HepG2 (cell line): ENCODE data around the gene DDX10. TPM values are rescaled to one million over a fixed set of nuclear protein-coding genes. Genes with fewer than 3 reads are reported as not detected.

Experiments used
- ATAC-seq: fragments of 200-7000 bp; cut with Tn5 transposase; 3 replicates; pipeline ENCODE4 v1.9.1; 2020; ENCODE audit warnings: mild to moderate bottlenecking, moderate library complexity
- BruUV-seq: library from RNA; stranded (reverse); fragments of 400-500 nt; replicated peaks from 2 replicates; lab custom pipeline; 2021; lab: Mats Ljungman, UMichigan
- CTCF ChIA-PET: fragments of 300-600 bp; formaldehyde crosslinking; extraction: SDS; loops from one replicate; lab custom pipeline; 2021; ENCODE audit warnings: low total read pairs, inconsistent platforms, low intra/inter-chr PET ratio; lab: Yijun Ruan, JAX
- POLR2A ChIA-PET: fragments of 350-600 bp; sonication (Branson Sonifier 250); formaldehyde crosslinking; loops from one replicate; lab custom pipeline; 2020; ENCODE audit warnings: antibody characterized with exemption, inconsistent platforms; lab: Yijun Ruan, JAX
- DNase-seq: peaks from one replicate; pipeline ENCODE4 v3.0.0-alpha.2; 2015; ENCODE audit warnings: low spot score
- FAIRE-seq: peaks from 3 replicates; lab custom pipeline; 2011; peaks lifted over from hg19 to GRCh38; lab: Jason Lieb, UNC
- H2AFZ ChIP-seq: one replicate; pipeline ENCODE4 v1.6.1; 2011; ENCODE audit warnings: low read length, inconsistent platforms
- H3K27ac ChIP-seq: fragments of 300-600 bp; 3 replicates; pipeline ENCODE4 v1.8.0; 2011; ENCODE audit warnings: mixed run types, mild to moderate bottlenecking, mixed read lengths, low read length, inconsistent platforms; ENCODE audit not compliant: insufficient read depth; ENCODE audit errors: extremely low read length
- H3K27me3 ChIP-seq, 2 experiments: fragments of 200-600 bp in 1 of 2; 2 replicates in 1 of 2; 3 replicates in 1 of 2; pipeline versions ENCODE4 v1.6.0 to v1.8.0; 2011; ENCODE audit warnings: low read length in 2 of 2, mild to moderate bottlenecking in 2 of 2, moderate library complexity in 2 of 2, inconsistent platforms in 1 of 2; ENCODE audit not compliant: insufficient read depth in 2 of 2, control insufficient read depth in 1 of 2
- H3K36me3 ChIP-seq, 2 experiments: fragments of 200-600 bp in 1 of 2; replicated peaks in 1 of 2; 2 replicates in 1 of 2; 3 replicates in 1 of 2; pipeline versions ENCODE4 v1.5.1 to v1.8.0; 2011; ENCODE audit warnings: low read length in 2 of 2, inconsistent platforms in 1 of 2; ENCODE audit not compliant: insufficient read depth in 2 of 2, control insufficient read depth in 1 of 2
- H3K4me1 ChIP-seq: 2 replicates; pipeline ENCODE4 v1.5.1; 2012; ENCODE audit warnings: low read length, inconsistent platforms; ENCODE audit not compliant: insufficient read depth
- H3K4me2 ChIP-seq: 2 replicates; pipeline ENCODE4 v1.6.0; 2011; ENCODE audit warnings: low read depth, low read length, inconsistent platforms
- H3K4me3 ChIP-seq, 3 experiments: fragments of 200-600 bp in 1 of 3; sonication (generic), shearing (Covaris generic) in 1 of 3; replicated peaks in 1 of 3; 2 replicates each; pipeline ENCODE4 v1.5.1; 2011 to 2016; ENCODE audit warnings: low read length in 3 of 3, inconsistent platforms in 2 of 3, low read depth in 2 of 3, mild to moderate bottlenecking in 2 of 3, control low read depth in 1 of 3, mixed read lengths in 1 of 3; ENCODE audit not compliant: insufficient read depth in 1 of 3
- H3K79me2 ChIP-seq: one replicate; pipeline ENCODE4 v1.6.1; 2011; ENCODE audit warnings: low read length, inconsistent platforms; ENCODE audit not compliant: insufficient read depth
- H3K9ac ChIP-seq: 2 replicates; pipeline ENCODE4 v1.6.0; 2011; ENCODE audit warnings: mild to moderate bottlenecking, low read depth, low read length, inconsistent platforms; ENCODE audit not compliant: insufficient read depth
- H3K9me3 ChIP-seq: 2 replicates; pipeline ENCODE4 v1.5.1; 2012; ENCODE audit warnings: mild to moderate bottlenecking, low read length
- H4K20me1 ChIP-seq: 2 replicates; pipeline ENCODE4 v1.6.0; 2011; ENCODE audit warnings: inconsistent platforms, mild to moderate bottlenecking, low read length, moderate library complexity; ENCODE audit not compliant: insufficient read depth
- HOXA5 ChIP-seq: sonication (generic); formaldehyde crosslinking; IDR thresholded peaks from 2 replicates; pipeline ENCODE4 v1.4.0; 2020; ENCODE audit warnings: missing genetic modification reagents
- MLX ChIP-seq: IDR thresholded peaks from 2 replicates; pipeline ENCODE4 v1.6.1; 2016
- MYPOP ChIP-seq: sonication (generic); formaldehyde crosslinking; IDR thresholded peaks from 2 replicates; pipeline ENCODE4 v1.8.1; 2023; ENCODE audit warnings: mild to moderate bottlenecking, moderate library complexity, missing genetic modification reagents
- NCOA5 ChIP-seq: sonication (generic); formaldehyde crosslinking; IDR thresholded peaks from 2 replicates; pipeline ENCODE4 v1.4.0; 2020; ENCODE audit warnings: missing genetic modification reagents
- NFKB2 ChIP-seq: sonication (generic); formaldehyde crosslinking; IDR thresholded peaks from 2 replicates; pipeline ENCODE4 v1.4.0; 2020; ENCODE audit warnings: missing genetic modification reagents, borderline replicate concordance
- NKX3-1 ChIP-seq: sonication (generic); formaldehyde crosslinking; IDR thresholded peaks from 2 replicates; pipeline ENCODE4 v1.5.0; 2020; ENCODE audit warnings: missing genetic modification reagents
- POLR2AphosphoS2 ChIP-seq: IDR thresholded peaks from 2 replicates; pipeline ENCODE4 v1.6.1; 2011; ENCODE audit warnings: low read depth, low read length, improper control_type of control experiment
- SATB2 ChIP-seq: sonication (generic); formaldehyde crosslinking; IDR thresholded peaks from 2 replicates; pipeline ENCODE4 v1.5.0; 2020; ENCODE audit warnings: missing genetic modification reagents
- TBX3 ChIP-seq: fragments of 450-650 bp; IDR thresholded peaks from 2 replicates; pipeline ENCODE4 v1.6.1; 2017; ENCODE audit warnings: antibody characterized with exemption, mild to moderate bottlenecking, inconsistent platforms, borderline replicate concordance
- TP53 ChIP-seq: sonication (generic); formaldehyde crosslinking; conservative IDR thresholded peaks from 2 replicates; pipeline ENCODE4 v1.4.0; 2020; ENCODE audit warnings: missing genetic modification reagents
- ZBTB43 ChIP-seq: sonication (generic); formaldehyde crosslinking; conservative IDR thresholded peaks from 2 replicates; pipeline ENCODE4 v1.4.0; 2020; ENCODE audit warnings: missing genetic modification reagents
- ZFP36L1 ChIP-seq: sonication (generic); formaldehyde crosslinking; IDR thresholded peaks from 2 replicates; pipeline ENCODE4 v1.8.0; 2022; ENCODE audit warnings: mild to moderate bottlenecking, missing genetic modification reagents, moderate library complexity
- ZNF337 ChIP-seq: sonication (generic); formaldehyde crosslinking; IDR thresholded peaks from 2 replicates; pipeline ENCODE4 v1.5.1; 2020; ENCODE audit warnings: missing genetic modification reagents, low read depth, mild to moderate bottlenecking, borderline replicate concordance
- ZNF383 ChIP-seq: sonication (generic); formaldehyde crosslinking; IDR thresholded peaks from 2 replicates; pipeline ENCODE4 v1.4.0; 2020; ENCODE audit warnings: missing genetic modification reagents, mild to moderate bottlenecking, borderline replicate concordance
- WGBS: methylation state at CpG from one replicate; pipeline ENCODE4 v1.1.6; 2017; ENCODE audit warnings: low lambda C conversion rate; 5-methylcytosine and 5-hydroxymethylcytosine counted together
- in situ Hi-C: cut with HindIII; loops from 2 replicates; pipeline ENCODE4 v1.10.0; 2017; ENCODE audit warnings: low pct_unique_long_range_greater_than_20kb; ENCODE audit not compliant: extremely low pct_ligation_motif_present
- intact Hi-C: fragments of 100-400 bp; cut with micrococcal nuclease; formaldehyde crosslinking; loops from one replicate; pipeline ENCODE4 v1.10.0; 2022; ENCODE audit not compliant: unreplicated experiment
- polyA plus RNA-seq, 8 experiments: library from polyadenylated mRNA; depleted of rRNA in 3 of 8; stranded (reverse) in 7 of 8; unstranded in 1 of 8; fragments of >200 nt; fragmentation: Illumina TruSeq in 4 of 8; extraction: Trizol in 4 of 8; gene quantifications; 2 replicates each; pipeline versions ENCODE4 v1.2.1 to v1.2.3, GENCODE V29; 2011 to 2016; ENCODE audit warnings: low read depth in 4 of 8, missing spikeins in 1 of 8, mixed read lengths in 1 of 8; ENCODE audit not compliant: insufficient read depth in 1 of 8
- total RNA-seq, 5 experiments: library from RNA; depleted of rRNA; stranded (reverse); fragments of >200 nt; fragmentation: Illumina TruSeq; extraction: Trizol; gene quantifications; 2 replicates each; pipeline ENCODE4 v1.2.3, GENCODE V29; 2016; ENCODE audit warnings: low read depth in 1 of 5

DDX10 gene
- total and polyA plus RNA-seq, 2 of the 13 experiments (the other 11 are each of a cell fraction or from before 2014, with no cell fraction given): 17.0 to 32.0 TPM

- Histone ChIP-seq H3K27me3 (no peaks in the 10 kb centered on the region), H2AFZ (no peak overlapping the region), H3K27ac (no peak overlapping the region), H3K4me3 (no peak overlapping the region), H3K4me2 (no peak overlapping the region), H3K4me1 (no peaks in the 10 kb centered on the region), H3K36me3 (no peaks in the 10 kb centered on the region), H4K20me1 (no peaks in the 10 kb centered on the region), H3K9ac (no peak overlapping the region), H3K9me3 (no peaks in the 10 kb centered on the region), H3K79me2 (no peaks in the 10 kb centered on the region)
- no peak for ATAC-seq
- intact Hi-C loops: no loop called here
- no TSS peak for BruUV-seq
- WGBS: 78% methylated on average over 5 of the region's 5 CpGs
- in situ Hi-C loops: no loop called here
- TF ChIP-seq SATB2 (CRISPR knock-in tag) (no peak), NFKB2 (CRISPR knock-in tag) (no peak), ZFP36L1 (CRISPR knock-in tag) (no peak), MLX (CRISPR knock-in tag) (no peak), ZBTB43 (no peak), NKX3-1 (CRISPR knock-in tag) (no peak), MYPOP (CRISPR knock-in tag) (no peak), NCOA5 (CRISPR knock-in tag) (no peak), ZNF337 (CRISPR knock-in tag) (no peak), TBX3 (no peak), TP53 (no peak), ZNF383 (CRISPR knock-in tag) (no peak), POLR2AphosphoS2 (no peak), HOXA5 (CRISPR knock-in tag) (no peak)
- ChIA-PET CTCF (no interaction called here), POLR2A (no interaction called here)
- no peak for DNase-seq
- no peak for FAIRE-seq
Observed at GRCh38 chr11:108880510-108880909, 215.6 kb downstream of the DDX10 start.
